T follicular helper cell (primary cell): ENCODE data around the gene CISD3.
A peak's percentile ranks its signal among the peaks of the same experiment; 100 is the strongest.

Source experiments
- DNase-seq: peaks from one replicate; pipeline ENCODE4 v3.0.0-alpha.2; 2020; ENCODE audit warnings: low read depth

CISD3 gene

DNA sequence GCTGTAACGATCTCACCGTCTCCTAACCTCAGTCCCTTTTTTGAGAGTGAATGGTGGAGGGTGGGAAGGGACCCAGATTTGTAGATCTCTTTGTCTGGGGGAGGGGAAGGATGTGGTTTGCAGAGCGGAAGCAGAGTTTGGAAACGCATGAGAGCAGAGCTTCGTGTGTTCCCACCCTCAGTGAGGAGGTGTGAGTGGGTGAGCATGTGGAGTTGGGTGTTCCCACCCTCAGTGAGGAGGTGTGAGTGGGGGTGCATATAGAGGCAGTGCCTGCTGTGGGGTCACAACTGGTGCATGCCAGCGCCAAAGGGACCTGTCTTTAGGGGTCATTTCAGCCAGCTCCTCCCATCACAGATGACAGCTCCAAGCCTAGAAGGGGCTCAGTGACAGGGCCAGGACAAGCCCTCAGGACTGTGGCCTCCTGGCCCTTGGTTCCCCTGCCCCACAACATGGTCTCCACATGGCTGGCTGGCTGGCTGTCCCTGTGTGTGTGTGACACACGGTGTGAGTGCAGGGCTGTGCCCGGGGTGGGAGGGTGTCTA lies 1.8 kb upstream of the CISD3 start:
- DNase-seq, result peak; percentile 64

- DNase-seq, result no peak
These were observed 714 bp upstream of the CISD3 start for GRCh38 chr17:38729368-38729885.

GRCh38 chr17:38730526-38731379 lies 612 bp downstream of the CISD3 start:
- DNase-seq, result no peak

DNA sequence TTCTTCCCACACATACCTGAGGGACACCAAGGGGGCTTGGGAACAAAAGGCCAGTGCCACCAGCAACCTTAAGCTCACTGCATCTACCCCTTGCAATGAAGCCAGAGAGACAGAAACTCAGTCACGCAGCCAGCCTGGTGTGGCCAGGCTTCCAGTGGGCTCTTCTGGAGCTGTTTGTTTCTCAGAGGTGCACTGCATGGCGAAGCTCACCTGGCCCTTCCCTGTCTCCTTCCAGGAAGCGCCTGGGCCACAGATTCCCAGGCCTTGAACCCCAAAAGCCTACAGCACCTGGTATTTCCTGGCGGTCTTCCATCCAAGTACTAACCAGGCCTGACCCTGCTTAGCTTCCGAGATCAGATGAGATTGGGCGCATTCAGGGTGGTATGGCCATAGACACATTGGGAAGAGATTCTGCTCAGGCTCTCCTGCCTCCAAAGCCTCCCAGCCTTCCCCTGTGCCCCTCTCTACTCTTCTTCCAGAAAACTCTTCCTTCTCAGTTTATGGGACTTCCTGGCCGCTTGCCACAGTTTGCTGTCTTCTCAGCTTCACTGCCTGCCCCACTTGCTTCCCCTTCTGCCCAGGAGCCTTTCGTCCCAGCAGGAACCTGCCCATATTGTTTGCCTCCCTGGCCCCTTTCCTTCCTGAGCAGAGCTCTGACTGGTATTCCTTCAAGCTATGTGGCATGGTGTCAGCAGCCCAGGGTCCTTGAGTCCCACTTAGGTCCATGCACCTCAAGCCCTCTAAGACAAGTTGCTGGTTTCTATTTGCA lies 1.6 kb downstream of the CISD3 start:
- no peak for DNase-seq

- no peak for DNase-seq
These were observed 2.5 kb downstream of the CISD3 start for GRCh38 chr17:38732376-38733281.

- no peak for DNase-seq
These were observed 3.3 kb downstream of the CISD3 start for GRCh38 chr17:38733282-38733981.

DNA sequence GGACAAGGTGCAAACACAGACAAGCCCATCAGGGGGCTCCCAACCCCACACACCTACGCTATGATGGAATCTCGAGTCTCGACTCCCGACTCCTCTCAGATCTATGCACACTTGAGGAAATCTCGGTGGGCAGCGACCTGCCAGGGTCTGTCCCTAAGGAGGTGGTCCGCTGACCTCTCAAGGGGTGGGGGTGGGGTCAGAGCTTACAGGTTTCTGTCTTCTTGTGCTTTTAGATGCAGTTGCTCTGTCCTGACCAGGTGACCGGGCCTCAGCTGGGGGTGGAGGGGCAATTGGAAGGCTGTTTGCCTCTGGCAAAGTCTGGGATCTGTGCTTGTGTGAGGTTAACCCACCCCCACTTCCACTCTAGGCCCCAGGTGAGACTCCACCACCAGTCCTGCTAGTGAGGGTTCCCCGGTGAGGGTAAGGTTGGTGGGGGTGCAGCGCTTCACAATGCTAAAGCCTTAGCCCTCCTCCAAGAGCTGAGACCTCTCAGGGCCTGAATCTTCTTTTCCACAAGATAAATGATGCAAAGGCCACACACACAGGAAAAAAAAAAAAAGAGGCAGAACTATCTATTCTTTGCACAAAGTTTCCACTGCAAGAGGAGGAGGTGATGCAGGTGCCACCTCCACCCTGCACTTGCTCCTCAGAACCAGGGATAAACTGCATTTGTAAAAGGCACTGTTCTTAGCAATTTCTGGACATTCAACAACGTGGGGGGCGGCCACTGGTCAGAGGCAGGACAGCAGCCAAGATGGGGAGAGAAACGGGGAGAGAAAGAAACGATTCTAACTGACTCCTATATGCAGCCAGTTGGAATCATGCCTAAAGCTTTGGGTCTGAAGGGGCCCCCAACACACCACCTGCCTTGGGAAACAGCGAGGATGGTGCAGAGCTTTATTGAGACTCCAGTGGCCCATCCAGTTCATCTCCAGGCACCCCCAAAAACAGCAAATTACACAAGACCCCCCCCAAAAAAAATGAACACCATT lies 4.1 kb downstream of the CISD3 start:
- DNase-seq, result no peak

DNA sequence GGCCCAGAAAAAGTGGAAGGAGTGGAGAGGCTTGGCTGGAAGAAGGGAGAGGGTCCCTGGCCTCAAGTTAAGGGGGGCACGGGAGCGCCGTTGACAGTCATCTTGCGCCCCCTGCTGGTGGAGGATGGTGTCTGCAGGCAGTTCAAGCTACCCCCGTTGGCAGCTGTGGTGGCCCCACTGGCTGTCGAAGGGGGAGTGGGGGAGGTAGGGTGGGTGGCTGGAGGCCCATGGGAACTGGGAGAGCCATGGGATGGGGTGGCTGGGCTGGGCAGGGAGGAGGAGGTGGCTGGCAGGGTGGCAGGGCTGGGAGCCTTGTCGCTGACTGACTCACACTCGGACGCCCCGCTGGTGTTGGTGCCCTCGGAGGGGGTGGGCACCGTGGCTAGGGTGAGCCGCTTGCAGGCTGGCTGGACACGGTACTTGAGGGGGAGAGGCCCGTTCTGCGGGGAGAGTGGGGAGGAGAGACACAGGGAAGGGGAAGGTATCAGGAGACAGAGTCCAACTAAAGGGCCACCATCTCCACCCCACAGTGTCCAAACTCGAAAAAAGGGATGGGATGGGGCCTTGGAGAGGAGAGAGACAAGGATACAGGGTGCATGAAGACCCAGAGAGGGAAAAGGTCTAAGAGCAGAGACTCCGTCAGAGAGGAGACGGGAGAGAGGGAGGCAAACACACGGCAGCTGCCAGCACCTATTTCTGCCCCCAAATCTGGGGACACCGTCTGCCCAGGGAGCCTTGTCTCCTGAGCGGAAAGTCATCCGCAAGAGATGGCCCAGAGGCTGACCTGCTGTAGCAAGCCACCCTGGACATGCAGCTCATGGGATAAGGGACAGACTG lies 5.2 kb downstream of the CISD3 start:
- DNase-seq, result peak; percentile 58

GRCh38 chr17:38738007-38738662 lies 8.0 kb downstream of the CISD3 start:
- no peak for DNase-seq

DNA sequence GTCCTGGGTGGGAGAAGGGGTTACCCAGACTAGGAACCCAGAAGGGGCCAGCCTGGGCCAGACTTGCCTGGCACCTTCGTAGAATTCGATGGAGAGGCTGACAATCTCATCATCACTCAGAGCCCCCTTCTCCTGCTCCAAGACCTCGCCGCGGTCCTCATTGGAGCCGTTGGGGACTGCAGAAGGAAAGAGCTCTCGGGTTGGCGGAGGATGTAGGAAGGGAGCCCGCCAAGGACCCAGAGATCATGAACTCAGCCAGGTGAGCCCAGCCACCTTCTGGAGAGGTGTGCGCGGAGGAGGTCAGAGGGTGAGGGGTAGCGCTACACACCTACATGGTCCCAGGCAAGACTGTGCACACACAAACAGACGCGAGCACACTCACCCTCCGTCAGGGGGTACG lies 8.5 kb downstream of the CISD3 start:
- no peak for DNase-seq

- DNase-seq, result no peak
These were observed 9.2 kb downstream of the CISD3 start for GRCh38 chr17:38739305-38739704.

DNA sequence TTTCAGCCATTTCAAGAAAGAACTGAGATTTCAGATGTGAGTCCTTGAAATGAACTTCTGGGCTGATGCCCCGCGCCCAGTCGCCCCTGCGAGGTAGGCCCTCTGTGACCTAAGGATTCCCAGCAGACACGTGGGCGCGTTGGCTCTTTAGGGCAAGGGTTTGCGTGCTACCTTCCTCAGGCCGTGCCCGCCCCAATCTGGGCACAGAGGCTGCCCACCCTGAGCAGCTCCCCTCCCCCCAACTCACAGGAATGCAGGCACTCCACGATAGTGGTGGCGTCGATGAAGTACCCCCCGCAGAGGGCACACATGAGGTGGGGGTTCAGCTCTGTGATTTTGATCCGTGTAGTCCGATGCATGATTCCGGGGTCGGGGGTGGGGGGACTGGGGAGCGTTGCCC lies 9.9 kb downstream of the CISD3 start:
- DNase-seq, result no peak

GRCh38 chr17:38740806-38741205 lies 10.7 kb downstream of the CISD3 start:
- DNase-seq, result no peak

DNA sequence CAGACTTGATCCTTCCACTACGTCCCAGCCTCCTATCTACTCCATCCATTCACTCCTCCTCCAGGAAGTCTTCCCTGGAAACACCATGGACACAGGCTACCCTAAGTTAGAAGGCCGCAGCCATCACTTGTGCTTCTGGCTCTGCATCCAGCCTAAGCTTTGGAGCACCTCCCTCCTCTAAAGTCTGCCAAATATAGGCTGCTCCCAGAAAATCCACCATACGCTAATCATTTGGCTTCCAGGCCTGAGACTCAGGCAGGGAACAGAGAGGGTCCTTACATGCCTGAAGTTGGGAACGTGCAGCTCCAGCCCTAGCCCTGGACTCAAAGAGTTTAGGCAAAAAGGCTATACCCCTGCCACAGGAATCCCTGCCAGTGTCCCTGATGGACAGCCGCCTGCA lies 11.3 kb downstream of the CISD3 start:
- DNase-seq, result no peak

DNA sequence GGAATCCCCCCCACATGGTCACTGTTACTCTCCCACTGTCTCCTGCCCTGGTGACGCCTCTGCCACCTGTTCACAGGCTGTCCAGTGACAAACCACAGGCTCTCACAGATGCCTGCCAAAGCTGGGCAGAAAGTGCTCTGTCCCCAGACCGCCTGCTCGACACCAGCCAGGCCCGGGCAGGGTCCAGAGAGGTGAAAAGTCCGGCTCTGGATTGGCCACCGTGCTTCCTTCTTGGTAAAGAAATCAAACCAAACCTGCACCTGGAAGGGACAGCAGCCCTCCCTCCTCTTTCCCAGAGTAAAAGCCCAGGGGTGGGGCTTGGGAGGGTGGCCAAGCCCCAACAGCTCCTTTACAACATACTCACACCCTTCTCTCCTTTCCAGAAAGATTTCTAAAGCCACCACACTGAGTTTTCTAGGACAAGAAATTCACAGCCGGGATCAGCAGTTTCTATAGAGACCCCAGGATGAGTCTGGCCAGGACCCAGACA lies 11.8 kb downstream of the CISD3 start:
- DNase-seq, result no peak

GRCh38 chr17:38742411-38743308 lies 12.5 kb downstream of the CISD3 start:
- no peak for DNase-seq

DNA sequence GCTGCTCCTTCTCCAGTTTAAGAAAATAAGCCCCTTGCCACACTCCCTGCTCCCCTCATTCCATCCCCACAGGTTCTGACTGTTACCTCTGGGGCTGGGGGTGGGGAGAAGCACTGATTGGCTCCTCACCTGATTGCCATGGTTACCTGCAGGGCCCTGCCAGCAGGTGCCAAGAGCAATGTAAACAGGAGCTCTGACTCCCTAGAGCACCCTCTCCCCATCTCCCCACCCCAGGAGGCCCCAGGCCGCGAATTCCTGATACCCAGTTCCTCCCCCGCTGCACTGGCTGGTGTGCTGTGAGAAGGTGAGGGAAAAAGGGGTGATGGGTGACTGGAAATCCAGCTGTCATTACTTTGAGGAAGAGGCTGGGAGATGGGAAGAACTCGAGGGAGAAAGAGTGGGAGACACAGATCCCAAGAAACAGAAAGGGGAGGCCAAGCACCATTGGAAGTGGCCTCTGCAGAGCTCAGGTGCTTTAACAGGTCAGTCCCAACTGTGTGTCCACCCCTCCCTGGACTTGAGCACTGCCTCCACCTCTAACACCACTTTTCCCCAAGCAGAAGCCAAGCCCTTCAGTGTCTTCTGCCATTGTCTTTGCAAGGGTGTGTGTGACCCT lies 13.5 kb downstream of the CISD3 start:
- DNase-seq, result no peak
